ENCODE results near the gene CHCHD5.

- TF ChIP-seq, protein P1, sequence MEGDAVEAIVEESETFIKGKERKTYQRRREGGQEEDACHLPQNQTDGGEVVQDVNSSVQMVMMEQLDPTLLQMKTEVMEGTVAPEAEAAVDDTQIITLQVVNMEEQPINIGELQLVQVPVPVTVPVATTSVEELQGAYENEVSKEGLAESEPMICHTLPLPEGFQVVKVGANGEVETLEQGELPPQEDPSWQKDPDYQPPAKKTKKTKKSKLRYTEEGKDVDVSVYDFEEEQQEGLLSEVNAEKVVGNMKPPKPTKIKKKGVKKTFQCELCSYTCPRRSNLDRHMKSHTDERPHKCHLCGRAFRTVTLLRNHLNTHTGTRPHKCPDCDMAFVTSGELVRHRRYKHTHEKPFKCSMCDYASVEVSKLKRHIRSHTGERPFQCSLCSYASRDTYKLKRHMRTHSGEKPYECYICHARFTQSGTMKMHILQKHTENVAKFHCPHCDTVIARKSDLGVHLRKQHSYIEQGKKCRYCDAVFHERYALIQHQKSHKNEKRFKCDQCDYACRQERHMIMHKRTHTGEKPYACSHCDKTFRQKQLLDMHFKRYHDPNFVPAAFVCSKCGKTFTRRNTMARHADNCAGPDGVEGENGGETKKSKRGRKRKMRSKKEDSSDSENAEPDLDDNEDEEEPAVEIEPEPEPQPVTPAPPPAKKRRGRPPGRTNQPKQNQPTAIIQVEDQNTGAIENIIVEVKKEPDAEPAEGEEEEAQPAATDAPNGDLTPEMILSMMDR (IDR thresholded peaks at IDR 0.05) = no peak
- no peak for TF ChIP-seq EZH2 (IDR thresholded peaks at IDR 0.05)
These were observed 39.7 kb downstream of the CHCHD5 start for GRCh38 chr2:112623913-112624777.
